GM21447 (cell line): Measurements from ENCODE around the gene FRMD8.
A peak's percentile ranks its signal among the peaks of the same experiment; 100 is the strongest.
"Not testable (repeated sequence)": the region's sequence is repeated elsewhere in the genome, so short reads cannot be mapped to it uniquely, and the experiment has no call there.

Source experiments
- ATAC-seq: cut with Tn5 transposase; IDR thresholded peaks from one replicate; pipeline ENCODE4 v1.9.1; 2021; ENCODE audit not compliant: unreplicated experiment

The FRMD8 gene

DNA sequence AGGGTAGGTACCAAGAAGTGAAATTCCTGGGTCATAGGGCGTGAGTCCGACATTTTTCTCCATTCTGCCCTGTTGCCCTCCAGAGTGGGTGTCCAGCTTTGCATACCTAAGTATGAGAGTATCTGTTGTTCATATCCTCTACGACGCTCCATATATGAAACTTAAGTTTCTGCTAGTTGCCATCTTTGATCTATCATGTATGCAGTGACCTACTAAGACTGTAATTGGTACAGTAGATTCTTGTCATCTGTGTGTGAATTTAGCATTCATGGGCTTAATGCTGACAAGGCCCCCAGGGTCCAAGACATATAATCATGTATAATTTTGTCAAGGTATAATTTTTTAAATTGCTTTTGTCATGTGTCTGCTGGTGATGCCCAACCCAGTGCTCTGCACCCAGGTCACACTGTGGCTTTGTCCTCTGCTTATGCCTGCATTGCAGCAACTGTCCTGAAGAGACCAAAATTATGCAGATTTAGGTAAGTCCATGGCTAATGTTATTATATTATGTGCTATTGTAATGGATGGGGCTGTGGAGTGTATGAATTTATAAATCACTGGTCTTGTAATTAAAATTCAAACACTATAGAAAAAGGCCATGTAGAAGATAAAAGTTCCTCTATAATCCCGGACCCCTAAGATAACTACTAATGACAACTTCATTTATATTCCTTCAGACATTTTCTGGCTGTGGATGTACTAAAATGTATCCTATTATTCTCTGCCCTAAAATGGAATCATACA, 48.4 kb downstream of the FRMD8 start:
- no peak for ATAC-seq

DNA sequence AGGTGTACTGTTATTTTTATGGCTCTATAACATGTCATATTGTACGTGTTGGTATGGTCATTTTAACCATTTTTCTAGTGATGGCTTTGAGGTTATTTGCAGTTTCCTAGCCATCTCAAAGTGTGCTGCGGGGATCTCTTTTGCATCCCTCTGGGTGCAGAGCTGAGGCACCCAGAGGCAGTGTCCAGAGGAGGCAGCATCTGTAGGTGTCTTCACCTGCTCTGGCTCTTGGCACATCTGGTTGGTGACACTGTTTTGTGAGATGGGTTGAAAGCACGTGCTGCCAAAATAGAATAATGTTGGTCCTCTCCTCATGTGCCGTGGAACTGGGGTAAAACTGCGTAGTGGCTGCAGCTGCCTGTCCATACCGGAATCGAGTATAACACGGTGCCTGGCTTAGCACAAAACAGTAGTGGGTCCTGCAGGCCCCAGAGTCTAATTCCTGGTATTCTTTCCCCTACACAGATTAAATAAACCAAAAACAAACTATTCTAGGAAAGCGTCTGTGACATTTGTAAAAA, 49.0 kb downstream of the FRMD8 start:
- ATAC-seq: no peak

DNA sequence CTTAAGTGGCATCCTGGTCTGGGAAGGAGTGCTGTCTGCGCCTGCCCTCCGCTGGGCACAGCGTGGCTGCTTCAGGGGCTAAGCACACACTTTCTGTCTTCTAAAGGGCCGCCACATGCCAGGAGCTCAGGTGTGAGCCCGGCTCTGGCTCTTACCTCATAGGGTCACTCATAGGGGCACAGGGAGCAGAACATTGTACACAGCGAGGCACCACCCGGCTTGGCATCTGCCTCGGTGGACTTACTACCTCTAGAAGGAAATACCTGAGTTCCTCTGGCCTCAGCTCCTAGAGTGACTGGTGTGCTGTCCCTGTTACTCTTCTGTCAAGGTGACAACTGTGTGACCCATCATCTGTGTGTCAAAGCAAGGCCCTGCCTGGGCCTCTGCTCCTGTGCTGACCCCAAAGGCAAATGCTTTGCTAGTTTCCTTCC, 49.6 kb downstream of the FRMD8 start:
- ATAC-seq: no peak

DNA sequence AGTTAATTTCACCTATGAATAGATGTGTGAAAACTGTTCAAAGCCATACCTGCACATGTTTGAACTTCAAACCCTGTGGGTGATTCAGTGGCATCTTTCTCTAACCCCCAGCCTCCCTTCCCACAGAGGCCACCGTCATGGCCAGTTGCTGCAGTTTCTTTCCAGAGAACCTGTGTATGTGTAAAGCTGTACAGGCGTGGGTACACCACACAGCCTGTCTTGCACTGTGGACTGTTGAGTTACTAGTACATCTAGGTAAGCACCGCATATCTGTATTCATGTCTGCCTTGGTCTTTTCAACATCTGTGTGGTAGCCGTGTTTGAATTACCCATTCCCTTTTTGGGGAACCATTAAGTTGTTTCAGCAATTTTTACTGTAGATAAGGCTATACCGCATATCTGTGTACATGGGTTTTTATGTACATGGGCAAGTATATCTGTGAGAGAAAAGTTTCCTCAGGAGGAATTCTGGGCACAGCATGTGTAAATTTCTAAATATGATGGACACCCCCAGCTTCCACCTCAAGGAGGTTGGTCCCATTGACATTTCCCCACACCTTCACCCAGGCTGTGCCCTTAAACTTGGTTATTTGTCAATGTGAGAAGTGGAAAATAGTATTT, 50.1 kb downstream of the FRMD8 start:
- no peak for ATAC-seq

DNA sequence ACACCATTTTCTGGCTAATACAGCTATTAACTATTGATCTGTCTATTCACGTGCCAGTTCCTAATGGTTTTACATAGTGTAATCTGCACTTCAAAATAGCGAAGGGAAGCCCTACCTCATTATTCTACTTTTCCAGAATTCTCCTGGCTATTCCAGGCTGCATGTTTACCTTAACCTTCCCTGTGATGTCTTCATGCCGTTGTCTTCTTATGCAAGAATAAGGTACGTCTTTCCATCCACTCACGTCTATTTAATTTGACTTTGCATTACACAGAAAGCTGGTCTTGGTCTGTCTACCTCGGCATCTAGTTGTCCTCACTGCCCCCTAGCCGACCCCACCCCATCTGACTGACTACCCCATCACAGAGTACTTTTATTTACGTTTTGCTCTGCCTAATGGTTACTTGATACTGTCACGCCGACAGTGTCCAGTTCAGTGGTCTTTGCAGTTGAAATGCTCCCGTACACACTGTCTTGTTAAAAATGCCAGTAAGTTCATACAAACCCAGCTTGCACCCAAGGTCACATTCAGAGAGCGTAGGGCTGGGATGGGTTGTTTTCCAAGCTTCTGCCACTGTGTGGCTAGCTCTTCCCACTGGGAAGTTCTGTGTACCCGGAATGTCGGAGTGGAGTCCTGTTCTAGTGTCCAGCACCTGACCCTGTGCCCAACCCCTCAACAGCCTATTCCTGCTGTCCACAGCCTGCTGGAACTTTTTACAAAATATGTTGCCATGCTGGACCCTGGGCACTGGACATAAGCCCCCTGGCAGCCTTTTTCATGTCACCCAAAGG, 51.2 kb downstream of the FRMD8 start:
- no peak for ATAC-seq

DNA sequence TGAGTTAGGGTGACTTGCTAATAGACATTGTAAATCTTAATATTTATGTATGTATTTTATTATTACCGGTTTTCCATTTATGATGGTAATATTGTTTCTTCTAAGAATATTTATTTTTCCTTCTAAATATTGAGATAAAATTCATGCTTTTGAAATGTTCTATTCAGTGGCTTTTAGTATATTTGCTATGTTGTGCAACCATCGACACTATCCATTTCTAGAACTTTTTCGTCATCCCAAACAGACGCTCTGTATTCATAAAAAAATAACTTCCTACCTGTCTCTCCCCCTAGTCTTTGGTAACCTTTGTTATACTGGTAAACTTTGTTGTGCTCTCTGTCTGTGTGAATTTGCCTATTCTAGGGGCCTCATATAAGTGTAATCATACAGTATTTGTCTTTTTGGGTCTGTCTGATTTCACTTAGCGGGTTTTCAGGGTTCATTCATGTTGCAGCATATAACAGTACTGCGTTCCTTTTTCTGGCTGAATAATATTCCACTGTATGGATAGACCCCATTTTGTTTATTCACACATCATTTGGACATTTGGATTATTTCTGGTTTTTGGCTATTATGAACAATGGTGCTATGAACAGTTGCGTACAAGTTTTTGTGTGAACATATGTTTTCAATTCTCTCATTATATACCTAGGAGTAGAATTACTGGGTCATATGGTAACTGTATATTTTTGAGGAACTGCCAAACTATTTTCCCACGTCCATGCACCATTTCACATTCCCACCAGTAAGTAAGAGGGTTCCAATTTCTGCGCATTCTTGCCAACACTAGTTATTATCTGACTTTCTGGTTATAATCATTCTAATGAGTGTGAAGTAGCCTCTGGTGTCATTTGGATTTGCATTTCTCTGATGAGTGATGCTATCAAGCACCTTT, 52.1 kb downstream of the FRMD8 start:
- ATAC-seq: no peak

DNA sequence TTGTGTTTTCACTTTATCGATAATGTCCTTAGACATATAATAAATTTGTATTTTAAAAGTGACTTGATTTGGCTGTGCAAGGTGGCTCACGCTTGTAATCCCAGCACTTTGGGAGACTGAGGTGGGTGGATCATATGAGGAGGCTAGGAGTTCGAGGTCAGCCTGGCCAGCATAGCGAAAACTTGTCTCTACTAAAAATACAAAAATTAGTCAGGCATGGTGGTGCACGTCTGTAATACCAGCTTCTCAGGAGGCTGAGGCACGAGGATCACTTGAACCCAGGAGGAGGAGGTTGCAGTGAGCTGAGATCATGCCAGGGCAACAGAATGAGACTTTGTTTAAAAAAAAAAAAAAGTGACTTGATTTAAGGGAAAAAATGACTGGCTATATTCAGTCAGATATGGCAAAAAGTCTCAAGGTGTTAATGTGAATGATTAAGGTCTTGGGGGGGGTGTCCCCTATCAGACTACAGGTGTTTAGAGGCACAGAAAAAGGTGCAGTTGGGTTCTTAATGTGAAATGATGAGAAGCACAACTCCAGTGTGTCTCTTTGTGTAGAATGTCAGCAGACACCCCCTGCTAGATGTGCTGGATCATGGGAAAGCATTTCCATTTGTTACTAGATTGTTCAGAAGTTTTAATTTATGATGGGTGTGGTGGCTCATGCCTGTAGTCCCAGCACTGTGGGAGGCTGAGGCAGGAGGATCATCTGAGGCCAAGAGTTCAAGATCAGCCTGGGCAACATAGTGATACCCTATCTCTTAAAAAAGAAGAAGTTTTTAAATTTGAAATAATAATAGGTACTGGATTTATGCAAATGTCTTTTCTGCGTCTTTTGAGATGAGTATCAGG, 53.1 kb downstream of the FRMD8 start:
- no peak for ATAC-seq

DNA sequence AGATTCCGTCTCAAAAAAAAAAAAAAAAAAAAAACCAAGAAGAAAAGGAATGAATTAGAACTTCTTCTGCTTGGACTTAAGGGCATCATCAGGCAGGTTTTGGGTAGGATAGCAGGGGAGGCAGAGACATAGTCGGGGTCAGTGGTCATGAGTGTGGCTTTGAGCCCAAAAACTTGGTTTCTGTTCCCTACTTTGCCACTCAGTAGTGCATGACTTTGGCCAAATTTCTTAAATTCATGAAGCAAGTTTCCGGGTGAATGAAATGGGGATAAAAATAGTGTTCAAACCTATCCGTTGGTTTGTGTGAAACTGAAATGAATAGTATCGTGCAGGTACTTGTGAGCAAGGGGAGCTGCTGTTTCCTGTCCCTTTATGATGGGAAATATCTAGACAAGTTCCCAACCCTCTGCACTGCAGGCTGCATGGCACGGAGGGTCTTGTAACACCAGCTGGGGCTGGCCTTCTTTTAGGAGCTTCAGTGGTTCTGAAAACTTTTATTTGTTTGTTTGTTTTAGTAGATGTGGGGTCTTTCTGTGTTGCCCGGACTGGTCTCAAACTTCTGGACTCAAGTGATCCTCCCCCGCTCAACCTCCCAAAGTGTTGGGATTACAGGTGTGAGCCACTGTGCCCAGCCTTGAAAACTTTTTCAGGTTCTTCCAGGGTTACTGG, 54.5 kb downstream of the FRMD8 start:
- peak; percentile 52 for ATAC-seq

DNA sequence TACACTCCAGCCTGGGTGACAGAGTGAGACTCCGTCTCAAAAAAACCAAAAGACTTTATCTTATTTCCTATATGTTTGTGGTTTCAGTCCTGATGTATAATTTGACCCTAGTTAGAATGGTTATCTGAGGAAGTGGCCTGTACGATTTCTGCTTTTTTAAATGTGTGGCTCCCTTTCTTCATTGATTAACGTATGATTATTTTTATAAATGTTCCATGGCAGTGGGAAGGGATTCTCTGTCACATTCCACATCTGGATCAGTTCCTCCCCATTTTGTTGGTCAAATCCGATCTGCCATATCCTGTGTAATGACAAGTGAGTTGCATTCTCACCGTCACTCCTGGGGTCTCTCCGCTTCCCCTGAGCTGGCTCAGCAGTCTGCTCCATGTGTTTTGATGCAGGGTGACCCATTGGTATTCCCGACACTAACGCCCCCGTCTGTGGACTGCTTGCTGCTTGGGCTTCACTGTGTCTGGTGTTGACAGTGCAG, 56.5 kb downstream of the FRMD8 start:
- no peak for ATAC-seq

DNA sequence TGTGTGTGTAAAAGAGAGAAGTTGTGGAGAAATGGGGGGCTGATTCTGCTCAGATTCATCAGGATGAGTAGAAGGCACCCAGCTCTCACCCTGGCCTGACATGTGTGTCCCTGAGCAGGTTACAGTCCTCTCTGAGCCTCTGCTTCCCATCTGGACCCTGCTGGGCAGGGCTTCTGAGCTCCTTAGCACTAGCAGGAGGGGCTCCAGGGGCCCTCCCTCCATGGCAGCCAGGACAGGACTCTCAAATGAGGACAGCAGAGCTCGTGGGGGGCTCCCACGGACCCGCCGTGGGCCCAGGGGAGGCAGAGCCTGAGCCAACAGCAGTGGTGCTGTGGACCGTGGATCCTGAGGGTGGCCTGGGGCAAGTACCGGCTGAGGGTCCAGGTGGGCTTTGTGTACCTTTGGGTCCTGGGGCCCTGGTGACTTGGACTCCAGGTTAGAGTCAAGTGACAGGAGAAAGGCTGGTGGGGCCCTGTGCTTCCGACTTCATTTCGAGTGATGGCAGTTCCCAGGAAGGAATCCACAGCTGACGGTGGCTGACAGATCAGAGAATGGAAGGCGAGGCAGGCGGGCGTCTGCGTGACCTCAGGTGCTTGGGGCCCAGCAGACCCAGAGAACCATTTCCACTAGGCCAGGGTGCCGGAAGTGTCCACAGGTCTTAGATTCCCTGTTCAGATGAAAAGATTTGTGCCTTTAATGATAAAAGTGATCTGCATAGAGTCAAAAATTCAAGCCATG, 58.0 kb downstream of the FRMD8 start:
- no peak for ATAC-seq

DNA sequence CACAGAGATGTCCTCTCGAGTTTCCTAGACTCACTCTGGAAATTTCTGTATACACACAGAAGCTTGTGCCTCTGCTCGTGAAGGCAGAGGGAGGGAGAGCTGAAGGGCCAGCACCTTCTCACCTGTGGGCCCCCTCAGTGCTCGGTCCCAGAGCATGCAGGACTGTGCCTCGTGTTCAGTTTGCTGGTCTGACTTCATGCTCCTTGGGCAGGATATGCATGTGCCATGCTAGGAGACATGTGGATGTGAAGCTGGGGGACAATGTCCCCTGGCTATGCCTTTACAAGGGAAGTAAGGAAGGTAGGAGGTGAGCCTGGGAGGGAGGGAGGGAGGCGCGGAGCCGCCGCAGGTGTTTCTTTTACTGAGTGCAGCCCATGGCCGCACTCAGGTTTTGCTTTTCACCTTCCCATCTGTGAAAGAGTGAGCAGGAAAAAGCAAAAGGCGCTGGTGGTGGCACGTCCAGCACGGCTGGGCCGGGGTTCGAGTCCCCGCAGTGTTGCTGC, 58.7 kb downstream of the FRMD8 start:
- ATAC-seq: no peak

DNA sequence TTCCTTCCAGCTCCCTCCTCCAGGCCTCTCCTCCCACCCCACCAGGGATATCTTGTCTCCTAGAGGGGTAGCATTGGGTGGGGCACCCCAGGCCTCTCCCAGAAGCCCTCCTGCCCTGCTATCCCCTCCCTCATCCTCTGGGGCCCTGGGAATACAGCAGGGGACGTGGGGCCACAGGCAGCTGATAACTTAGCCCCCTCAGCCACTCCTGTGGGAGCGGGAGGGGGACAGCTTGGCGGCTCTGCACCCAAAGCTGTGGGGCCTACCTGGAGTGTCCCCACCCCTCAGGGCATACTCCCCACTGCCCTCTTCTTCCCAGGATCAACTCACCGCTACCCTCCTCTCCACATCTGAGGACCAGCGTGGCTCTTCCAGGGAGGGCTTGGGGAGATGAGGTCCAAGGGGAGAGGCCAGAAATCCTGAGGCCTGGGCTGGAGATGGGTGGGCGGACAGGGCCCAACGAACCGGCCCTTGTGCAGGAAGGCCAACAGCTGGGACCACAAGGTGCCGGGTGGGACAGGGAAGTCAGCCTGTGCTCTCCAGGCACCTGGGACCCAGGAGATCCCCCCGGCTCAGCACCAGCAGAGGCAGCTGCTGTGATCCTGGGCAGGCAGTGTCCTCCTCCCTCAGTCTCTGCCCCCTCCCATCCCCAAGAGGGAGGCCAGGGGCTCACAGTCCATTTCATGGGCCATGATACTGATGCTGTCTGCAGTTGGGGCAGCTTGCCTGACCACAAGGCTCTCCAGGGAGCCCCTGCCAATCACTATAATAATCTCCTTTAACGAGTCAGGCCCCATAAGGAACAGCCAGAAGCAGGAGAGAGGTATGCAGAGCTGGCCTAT, 59.4 kb downstream of the FRMD8 start:
- no peak for ATAC-seq

DNA sequence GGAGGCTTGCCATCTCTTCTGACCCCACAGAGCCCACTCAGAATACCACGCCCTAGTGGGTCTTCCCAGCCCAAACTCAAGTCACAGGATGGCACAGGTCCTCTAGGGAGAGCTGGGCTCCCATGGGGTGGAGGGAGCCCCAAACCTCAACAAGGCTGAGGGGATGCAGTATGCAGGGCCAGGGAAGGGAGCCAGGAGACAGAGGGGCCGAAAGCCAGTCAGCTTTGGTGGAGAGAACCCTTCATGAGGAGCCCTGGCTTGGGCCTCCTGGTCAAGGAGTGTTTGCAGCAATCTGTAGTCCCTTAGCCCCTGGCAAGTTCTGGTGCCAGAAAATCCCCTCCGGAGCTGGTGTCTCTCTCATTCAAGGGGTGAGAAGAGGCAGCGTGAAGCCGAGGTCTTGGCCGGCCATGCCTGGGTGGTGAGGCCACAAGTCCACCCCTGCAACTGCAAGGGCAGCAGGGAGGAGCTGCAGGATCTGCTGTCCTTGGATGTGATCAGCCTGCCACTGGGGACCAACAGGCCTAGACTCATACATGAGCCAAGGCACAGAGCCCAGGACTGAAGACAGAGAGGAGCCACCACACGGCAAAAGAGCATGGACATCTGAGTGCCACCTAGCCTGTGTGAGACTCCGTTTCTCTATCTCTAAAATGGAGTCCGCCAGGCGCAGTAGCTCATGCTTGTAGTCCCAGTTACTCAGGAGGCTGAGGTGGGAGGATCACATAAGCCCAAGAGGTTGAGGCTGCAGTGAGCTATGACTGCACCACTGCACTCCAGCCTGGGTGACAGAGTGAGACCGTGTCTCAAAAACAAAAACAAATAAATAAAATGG, 60.2 kb downstream of the FRMD8 start:
- ATAC-seq: no peak

DNA sequence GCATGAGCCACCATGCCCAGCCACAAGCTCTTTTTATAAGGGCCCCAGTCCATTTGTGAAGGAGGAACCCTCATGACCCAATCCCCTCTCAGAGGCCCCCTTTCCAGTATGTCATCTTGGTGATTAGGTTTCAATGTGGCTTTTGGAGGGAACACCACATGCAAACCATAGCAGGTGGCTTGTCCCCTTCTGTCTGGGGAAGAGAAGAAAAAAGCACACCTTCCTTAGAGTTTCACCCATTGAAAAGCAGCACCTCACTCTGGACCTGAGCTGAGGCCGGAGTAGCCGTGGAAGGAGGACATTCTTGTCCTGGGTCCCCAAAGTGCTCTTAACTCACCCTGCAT, 61.6 kb downstream of the FRMD8 start:
- ATAC-seq: no peak

DNA sequence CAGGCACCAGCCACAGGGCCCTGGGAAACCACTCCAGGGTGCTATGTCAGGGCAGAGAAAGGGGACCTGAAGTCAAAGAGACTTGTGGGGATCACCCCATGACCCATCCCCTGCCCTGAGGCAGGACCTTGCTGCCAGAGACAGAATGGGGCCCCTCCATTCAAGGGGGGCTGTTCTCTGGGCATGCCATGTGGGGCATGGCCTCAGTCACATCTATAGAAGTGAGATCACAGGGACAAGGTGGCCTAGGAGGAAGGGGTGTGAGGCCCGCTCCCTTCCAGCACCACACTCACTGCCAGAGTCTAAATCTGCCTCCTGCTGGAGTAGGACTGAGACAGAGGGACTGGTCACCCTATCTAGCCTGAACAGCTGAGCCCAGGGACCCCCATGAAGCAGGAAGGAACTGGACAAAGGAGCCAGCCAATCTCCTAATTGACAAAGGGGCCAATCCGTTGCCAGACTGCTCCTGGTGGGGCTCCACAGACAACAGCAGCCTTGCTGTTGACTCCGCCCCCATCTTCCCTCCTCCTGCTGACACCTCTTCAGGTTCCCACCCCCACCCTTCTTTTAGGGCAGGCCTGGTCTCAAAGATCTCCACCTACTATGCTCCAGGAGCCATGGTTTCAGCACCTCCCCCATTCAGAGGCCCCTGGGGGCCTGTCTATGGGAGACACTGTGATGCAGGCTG, 62.1 kb downstream of the FRMD8 start:
- no peak for ATAC-seq

DNA sequence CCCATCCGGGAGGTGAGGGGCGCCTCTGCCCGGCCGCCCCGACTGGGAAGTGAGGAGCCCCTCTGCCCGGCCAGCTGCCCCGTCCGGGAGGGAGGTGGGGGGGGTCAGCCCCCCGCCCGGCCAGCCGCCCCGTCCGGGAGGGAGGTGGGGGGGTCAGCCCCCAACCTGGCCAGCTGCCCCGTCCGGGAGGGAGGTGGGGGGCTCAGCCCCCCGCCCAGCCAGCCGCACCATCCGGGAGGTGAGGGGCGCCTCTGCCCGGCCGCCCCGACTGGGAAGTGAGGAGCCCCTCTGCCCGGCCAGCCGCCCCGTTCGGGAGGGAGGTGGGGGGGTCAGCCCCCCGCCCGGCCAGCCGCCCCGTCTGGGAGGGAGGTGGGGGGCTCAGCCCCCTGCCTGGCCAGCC, 64.9 kb downstream of the FRMD8 start:
- not testable (repeated sequence) for ATAC-seq
